HG02884 (cell line): ENCODE data around the gene PMF1.
A peak's percentile ranks its signal among the peaks of the same experiment; 100 is the strongest.
"Not testable (repeated sequence)": the region's sequence is repeated elsewhere in the genome, so short reads cannot be mapped to it uniquely, and the experiment has no call there.

Experiments used
- ATAC-seq: cut with Tn5 transposase; IDR thresholded peaks from one replicate; pipeline ENCODE4 v1.9.1; 2021; ENCODE audit warnings: mild to moderate bottlenecking, moderate library complexity; ENCODE audit not compliant: unreplicated experiment

Gene PMF1

DNA sequence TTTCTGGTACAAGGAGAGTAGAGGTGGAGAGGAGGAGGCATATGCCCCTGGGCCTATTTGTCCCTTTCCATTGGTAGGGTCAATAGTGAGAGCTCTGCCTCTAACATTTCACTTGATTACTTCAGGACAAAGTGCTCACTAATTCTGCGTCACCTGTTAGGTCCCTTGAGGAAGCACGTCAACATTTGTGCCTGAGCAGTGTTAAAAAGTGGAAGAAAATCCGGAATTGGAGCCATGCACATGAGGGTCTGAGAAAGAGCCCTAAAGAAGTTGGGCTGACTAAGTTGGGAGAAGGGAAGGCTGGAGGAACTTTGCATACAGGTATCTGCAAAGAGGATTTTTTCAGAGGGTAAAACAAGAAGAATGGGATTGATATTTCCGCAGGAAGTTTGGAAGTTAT is 17.0 kb upstream of the PMF1 start:
- ATAC-seq, result no peak

DNA sequence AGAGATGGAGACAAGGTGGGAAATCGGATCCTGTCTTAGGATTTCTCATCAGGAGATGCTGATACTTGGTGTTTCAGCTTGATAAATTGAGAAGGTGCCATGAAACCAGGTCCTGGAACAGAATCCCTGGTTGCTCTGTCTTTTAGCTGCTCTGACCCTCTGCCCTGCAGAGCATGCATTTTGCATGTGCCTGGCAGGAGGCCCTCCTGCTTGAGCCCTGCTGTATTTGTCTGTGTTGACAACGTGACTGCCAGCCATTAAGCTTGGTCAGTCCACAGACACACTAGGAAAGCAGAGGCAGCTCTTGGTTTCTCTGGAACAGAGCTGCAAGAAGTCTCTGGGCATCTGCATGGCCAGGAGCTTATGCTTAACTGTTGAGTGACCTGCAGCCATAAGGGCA is 16.4 kb upstream of the PMF1 start:
- ATAC-seq, result no peak

GRCh38 chr1:156198831-156199349 is 13.9 kb upstream of the PMF1 start:
- ATAC-seq, result no peak

- ATAC-seq, result no peak
Measured at GRCh38 chr1:156200044-156200443, 12.8 kb upstream of the PMF1 start.

DNA sequence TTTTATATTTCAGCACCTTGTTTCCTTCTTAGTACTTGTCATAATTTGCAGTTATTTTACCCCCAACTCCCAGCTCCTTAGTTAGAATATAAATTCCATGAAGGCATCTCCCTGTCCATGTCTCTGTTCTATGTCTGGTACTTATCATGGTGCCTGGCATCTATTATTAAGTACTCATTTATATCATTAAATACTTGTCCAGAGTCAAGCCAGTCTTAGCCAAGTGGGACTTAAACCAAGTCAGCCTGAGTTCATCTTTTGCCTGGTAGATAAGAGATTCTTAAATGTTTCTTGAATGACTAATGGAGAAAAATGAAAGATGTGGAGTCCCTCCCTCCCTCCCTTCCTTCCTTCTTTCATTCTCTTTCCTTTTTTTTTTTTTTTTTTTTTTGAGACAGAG is 9.5 kb upstream of the PMF1 start:
- ATAC-seq, result no peak

DNA sequence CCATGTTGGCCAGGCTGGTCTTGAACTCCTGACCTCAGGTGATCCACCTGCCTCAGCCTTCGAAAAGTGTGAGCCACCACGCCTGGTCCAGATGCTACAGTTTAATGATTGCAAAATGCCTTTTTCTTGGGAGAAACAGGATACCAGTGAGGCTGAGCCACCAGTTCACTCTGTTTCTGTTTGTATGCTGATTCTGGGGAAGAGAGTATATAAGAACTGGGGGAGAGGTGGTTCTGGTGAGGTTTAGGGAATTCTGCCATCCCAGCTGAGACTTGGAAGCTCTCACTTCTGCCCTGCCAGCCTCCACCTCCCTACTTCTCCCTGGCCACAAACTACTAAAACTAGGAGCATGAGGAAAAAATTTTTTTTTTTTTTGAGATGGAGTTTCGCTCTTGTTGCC is 8.1 kb upstream of the PMF1 start:
- ATAC-seq, result no peak

GRCh38 chr1:156211243-156211642 is 1.6 kb upstream of the PMF1 start:
- no peak for ATAC-seq

DNA sequence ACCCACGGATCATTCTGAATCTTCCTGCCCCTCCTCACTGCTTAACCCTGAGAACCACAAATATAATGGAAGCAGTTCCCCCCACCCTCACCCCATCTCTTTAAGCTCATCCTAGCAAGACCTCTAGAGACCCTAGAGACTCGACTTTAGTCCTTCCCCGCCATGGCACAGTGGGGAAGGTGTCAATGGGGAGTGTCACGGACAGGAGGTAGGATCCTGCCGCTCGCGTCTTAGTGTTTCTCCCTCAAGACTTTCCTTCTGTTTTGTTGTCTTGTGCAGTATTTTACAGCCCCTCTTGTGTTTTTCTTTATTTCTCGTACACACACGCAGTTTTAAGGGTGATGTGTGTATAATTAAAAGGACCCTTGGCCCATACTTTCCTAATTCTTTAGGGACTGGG is 677 bp upstream of the PMF1 start:
- no peak for ATAC-seq

GRCh38 chr1:156213644-156213966 is 798 bp downstream of the PMF1 start:
- no peak for ATAC-seq

GRCh38 chr1:156214024-156214748 is 1.4 kb downstream of the PMF1 start:
- ATAC-seq, result no peak

GRCh38 chr1:156216361-156217086 is 3.7 kb downstream of the PMF1 start:
- not testable (repeated sequence) for ATAC-seq

DNA sequence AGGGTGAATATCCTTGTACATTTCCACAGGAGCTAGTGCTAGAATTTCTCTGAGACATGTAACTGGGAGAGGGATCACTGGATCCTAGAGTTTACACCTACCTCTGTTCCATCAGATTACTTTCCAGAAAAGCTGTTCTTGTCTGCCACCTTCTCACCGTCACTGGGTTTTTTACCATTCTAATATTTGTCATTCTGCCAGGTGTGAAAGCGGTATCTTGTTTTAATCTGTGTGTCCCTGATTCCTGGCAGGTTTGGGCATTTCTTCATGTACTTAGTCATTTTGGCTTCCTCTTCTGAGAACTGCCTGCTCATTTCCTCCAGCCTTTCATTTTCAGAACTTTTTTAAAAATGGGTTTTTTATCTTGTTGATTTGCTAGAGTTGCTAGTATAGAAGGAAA is 5.1 kb downstream of the PMF1 start:
- no peak for ATAC-seq

DNA sequence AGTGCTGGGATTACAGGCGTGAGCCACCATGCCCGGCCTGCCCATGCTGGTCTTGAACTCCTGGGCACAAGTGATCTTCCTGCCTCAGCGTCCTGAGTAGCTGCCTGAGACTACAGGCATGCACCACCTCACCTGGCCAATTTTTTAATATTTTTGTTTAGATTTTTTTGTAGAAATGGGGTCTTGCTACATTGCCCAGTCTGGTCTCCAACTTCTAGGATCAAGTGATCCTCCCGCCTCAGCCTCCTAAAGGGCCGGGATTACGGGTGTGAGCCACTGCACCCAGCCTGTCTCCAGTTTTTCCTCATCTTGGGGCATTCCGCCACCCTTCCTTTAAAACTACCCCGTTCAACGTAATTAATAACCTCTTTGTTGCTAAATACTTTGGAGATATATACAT is 7.4 kb downstream of the PMF1 start:
- ATAC-seq, result no peak

DNA sequence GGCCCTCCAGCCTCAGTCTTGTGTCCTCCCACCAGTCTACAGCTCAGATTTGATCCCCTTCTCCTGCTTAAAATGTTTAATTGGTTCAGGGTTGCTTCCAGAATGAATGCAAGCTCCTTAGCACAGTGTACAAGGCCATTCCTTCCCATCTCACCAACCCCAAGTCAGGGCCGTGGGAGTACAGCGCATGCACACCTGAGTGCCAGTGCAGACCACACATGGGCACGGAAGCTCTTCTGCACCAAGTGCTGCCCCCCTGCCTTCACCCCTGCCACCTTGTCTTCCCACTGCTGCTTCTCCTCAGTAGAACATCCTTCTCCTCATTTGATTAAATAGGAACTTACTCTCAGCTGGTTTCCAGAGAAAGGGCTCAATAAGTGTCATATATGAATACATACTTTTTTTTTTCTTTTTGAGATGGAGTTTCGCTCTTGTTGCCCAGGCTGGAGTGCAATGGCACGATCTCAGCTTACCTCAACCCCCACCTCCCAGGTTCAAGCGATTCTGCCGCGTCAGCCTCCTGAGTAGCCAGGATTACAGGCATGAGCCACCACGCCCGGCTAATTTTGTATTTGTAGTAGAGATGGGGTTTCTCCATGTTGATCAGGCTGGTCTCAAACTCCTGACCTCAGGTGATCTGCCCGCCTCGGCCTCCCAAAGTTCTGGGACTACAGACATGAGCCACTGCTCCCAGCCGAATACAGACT is 9.3 kb downstream of the PMF1 start:
- no peak for ATAC-seq

DNA sequence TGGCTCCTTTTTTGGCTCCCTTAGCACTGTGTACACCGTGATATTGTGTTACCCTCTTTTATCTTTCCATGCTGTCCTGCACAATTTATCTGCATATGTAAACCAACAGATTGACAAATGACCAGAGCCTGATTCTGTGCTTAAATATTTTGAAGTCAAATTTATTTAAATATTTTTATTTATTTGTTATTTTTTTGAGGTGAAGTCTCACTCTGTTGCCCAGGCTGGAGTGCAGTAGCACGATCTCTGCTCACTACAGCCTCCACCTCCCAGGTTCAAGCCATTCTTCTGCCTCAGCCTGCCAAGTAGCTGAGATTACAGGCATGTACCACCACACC is 12.8 kb downstream of the PMF1 start:
- ATAC-seq, result no peak

- peak; percentile 66 for ATAC-seq
Measured at GRCh38 chr1:156226116-156226538, 13.3 kb downstream of the PMF1 start.

- ATAC-seq, result no peak
Measured at GRCh38 chr1:156226782-156227181, 14.0 kb downstream of the PMF1 start.

DNA sequence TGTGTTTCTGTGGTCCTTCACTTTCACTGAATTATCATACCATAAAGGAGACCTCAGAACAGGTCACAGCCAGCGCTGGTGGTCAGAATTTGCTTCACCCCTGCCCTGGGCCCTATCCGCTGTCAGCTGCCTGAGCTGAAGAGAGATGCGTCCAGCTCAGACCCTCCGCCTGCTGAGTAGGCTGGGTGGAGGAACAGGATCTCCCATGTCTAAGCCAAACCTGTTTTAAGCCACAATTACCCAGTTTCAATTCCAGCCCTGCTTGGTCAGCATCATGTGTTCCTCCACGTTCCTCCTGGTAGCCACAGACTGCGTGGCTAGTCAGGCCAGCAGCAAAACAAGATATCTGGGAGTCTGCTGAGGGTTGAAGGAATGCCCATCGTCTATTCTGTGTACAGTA is 15.7 kb downstream of the PMF1 start:
- no peak for ATAC-seq

DNA sequence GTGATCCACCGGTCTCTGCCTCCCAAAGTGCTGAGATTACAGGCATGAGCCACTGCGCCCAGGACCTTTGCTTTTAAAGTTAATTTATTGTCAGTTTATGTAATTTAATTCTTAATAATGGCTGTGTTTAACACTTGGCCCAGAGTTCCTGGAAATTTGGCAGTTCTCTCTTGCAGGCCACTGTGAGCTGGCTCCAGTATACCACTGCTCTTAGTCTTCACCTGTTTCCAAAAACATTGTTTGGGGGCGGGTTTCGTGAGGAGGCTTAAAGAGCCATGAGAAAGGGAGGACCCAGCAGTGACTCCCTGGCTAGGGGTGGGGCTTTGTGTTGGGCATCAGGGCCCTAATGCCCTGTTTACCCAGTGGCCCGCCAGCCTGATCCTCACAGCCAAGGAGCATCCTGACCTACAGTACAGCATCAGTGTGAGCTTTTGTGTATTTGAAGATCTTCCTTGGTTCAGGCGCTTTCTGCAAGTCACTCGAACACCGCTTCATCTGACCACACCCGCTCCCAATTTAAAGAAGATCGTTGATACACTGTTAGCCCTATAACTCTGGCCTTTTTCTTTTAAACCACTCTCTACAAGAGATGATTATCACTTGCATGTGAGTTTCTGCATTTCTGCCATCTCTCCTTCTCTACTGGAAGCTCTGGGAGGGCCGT is 17.1 kb downstream of the PMF1 start:
- ATAC-seq, result no peak

DNA sequence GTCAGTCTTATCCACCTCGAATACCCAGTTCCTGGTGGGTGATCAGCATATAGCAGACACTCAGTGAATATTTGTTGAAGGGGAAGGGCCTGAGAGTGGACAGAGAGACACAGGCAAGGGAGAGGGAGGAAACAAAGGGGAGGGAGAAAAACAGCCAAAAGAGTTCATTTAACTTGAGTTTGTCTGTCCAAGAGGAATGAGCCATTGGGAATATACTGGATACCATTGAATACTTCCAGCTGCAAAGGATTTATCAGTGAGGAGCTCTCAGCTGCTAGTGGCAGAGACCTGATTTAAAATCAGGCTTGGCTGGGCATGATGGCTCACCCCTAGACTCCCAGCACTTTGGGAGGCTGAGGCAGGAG is 17.6 kb downstream of the PMF1 start:
- ATAC-seq, result no peak

- no peak for ATAC-seq
Measured at GRCh38 chr1:156232201-156232894, 19.5 kb downstream of the PMF1 start.
